IPS DF 4.7 (cell line): ENCODE measurements around the gene ASIC4.

ENCODE experiments used
- DNase-seq: peaks from one replicate; pipeline ENCODE4 v3.0.0-alpha.2; 2013; ENCODE audit warnings: low spot score; ENCODE audit errors: extremely low read depth

ASIC4 gene

GRCh38 chr2:219565130-219566080, 51.1 kb downstream of the ASIC4 start:
- DNase-seq: no peak

GRCh38 chr2:219566640-219567039, 52.4 kb downstream of the ASIC4 start:
- no peak for DNase-seq

GRCh38 chr2:219567131-219567530, 52.8 kb downstream of the ASIC4 start:
- no peak for DNase-seq

- no peak for DNase-seq
Measured at GRCh38 chr2:219567791-219568361, 53.6 kb downstream of the ASIC4 start.

GRCh38 chr2:219569041-219569440, 54.8 kb downstream of the ASIC4 start:
- no peak for DNase-seq

- no peak for DNase-seq
Measured at GRCh38 chr2:219569635-219570034, 55.4 kb downstream of the ASIC4 start.

- no peak for DNase-seq
Measured at GRCh38 chr2:219570194-219570923, 56.1 kb downstream of the ASIC4 start.

- DNase-seq: no peak
Measured at GRCh38 chr2:219570924-219571310, 56.6 kb downstream of the ASIC4 start.

- DNase-seq: no peak
Measured at GRCh38 chr2:219571311-219572236, 57.3 kb downstream of the ASIC4 start, which contains the start of gene OBSL1. Gene OBSL1 (minus strand): TSS chr2:219571539. CDS start chr2:219571232, 307 bp downstream.

GRCh38 chr2:219572237-219573001, 58.1 kb downstream of the ASIC4 start, which contains the start of gene INHA:
Gene INHA (plus strand): TSS chr2:219572310. CDS start chr2:219572375, 65 bp downstream.
- no peak for DNase-seq

- DNase-seq: no peak
Measured at GRCh38 chr2:219573166-219573565, 58.9 kb downstream of the ASIC4 start.

- no peak for DNase-seq
Measured at GRCh38 chr2:219574484-219575311, 60.4 kb downstream of the ASIC4 start.

- no peak for DNase-seq
Measured at GRCh38 chr2:219575566-219576504, 61.6 kb downstream of the ASIC4 start.

GRCh38 chr2:219576505-219577388, 62.5 kb downstream of the ASIC4 start:
- no peak for DNase-seq

GRCh38 chr2:219578811-219579613, 64.7 kb downstream of the ASIC4 start:
- DNase-seq: no peak

GRCh38 chr2:219581346-219581745, 67.1 kb downstream of the ASIC4 start:
- DNase-seq: no peak
